Fibroblast of skin of scalp (primary cell): ENCODE measurements around the gene FAF1.
A peak's percentile ranks its signal among the peaks of the same experiment; 100 is the strongest.

Experiments used
- DNase-seq: peaks from one replicate; pipeline ENCODE4 v3.0.0-alpha.2; 2013

The FAF1 gene

GRCh38 chr1:50620680-50621329 is 339.3 kb downstream of the FAF1 start:
- DNase-seq = no peak

- DNase-seq = peak; percentile 14
These were observed 344.9 kb downstream of the FAF1 start for GRCh38 chr1:50615036-50615750.

GRCh38 chr1:50611675-50612074 is 348.4 kb downstream of the FAF1 start:
- no peak for DNase-seq

- no peak for DNase-seq
These were observed 349.5 kb downstream of the FAF1 start for GRCh38 chr1:50610563-50610962.

GRCh38 chr1:50609508-50609907 is 350.6 kb downstream of the FAF1 start:
- DNase-seq = no peak

- peak; percentile 46 for DNase-seq
These were observed 354.7 kb downstream of the FAF1 start for GRCh38 chr1:50605186-50605875.

GRCh38 chr1:50604580-50604979 is 355.5 kb downstream of the FAF1 start:
- DNase-seq = no peak

GRCh38 chr1:50603274-50604271 is 356.5 kb downstream of the FAF1 start:
- DNase-seq = peak; percentile 15

- no peak for DNase-seq
These were observed 360.5 kb downstream of the FAF1 start for GRCh38 chr1:50599546-50599945.

GRCh38 chr1:50595874-50596273 is 364.2 kb downstream of the FAF1 start:
- DNase-seq = no peak

- no peak for DNase-seq
These were observed 366.6 kb downstream of the FAF1 start for GRCh38 chr1:50593515-50593914.

GRCh38 chr1:50591598-50591997 is 368.5 kb downstream of the FAF1 start:
- DNase-seq = no peak

- DNase-seq = no peak
These were observed 377.7 kb downstream of the FAF1 start for GRCh38 chr1:50582346-50582745.

- DNase-seq = peak; percentile 25
These were observed 390.0 kb downstream of the FAF1 start for GRCh38 chr1:50570066-50570468.

GRCh38 chr1:50568782-50569181 is 391.3 kb downstream of the FAF1 start:
- DNase-seq = no peak

GRCh38 chr1:50566405-50566804 is 393.7 kb downstream of the FAF1 start:
- DNase-seq = no peak

- no peak for DNase-seq
These were observed 395.6 kb downstream of the FAF1 start for GRCh38 chr1:50564417-50564816.

- DNase-seq = peak; percentile 56
These were observed 398.0 kb downstream of the FAF1 start for GRCh38 chr1:50562106-50562505.

GRCh38 chr1:50559421-50559820 is 400.6 kb downstream of the FAF1 start:
- no peak for DNase-seq

GRCh38 chr1:50553921-50554320 is 406.1 kb downstream of the FAF1 start:
- no peak for DNase-seq

GRCh38 chr1:50548243-50548642 is 411.8 kb downstream of the FAF1 start:
- DNase-seq = no peak

GRCh38 chr1:50542362-50542761 is 417.7 kb downstream of the FAF1 start:
- no peak for DNase-seq

GRCh38 chr1:50538476-50538875 is 421.6 kb downstream of the FAF1 start:
- DNase-seq = no peak
